Ectodermal cell (in vitro differentiated cells): ENCODE results near the gene FHOD3.

Source experiments
- H3K27ac ChIP-seq: 2 replicates; pipeline ENCODE4 v1.7.0; 2013; ENCODE audit warnings: mild to moderate bottlenecking, low read depth, low read length; ENCODE audit not compliant: insufficient read depth, poor library complexity, severe bottlenecking
- H3K27me3 ChIP-seq: 2 replicates; pipeline ENCODE4 v1.7.0; 2013; ENCODE audit warnings: mild to moderate bottlenecking, low read length; ENCODE audit not compliant: insufficient read depth, control insufficient read depth, poor library complexity, severe bottlenecking
- H3K36me3 ChIP-seq: one replicate; pipeline ENCODE4 v1.7.0; 2013; ENCODE audit warnings: low read length; ENCODE audit not compliant: control insufficient read depth, insufficient read depth
- H3K4me1 ChIP-seq: one replicate; pipeline ENCODE4 v1.7.0; 2013; ENCODE audit warnings: low read length; ENCODE audit not compliant: control insufficient read depth, insufficient read depth
- H3K4me3 ChIP-seq: 2 replicates; pipeline ENCODE4 v1.7.0; 2013; ENCODE audit warnings: low read depth, low read length, control low read depth; ENCODE audit not compliant: insufficient read depth
- H3K9me3 ChIP-seq: 2 replicates; pipeline ENCODE4 v1.7.0; 2013; ENCODE audit warnings: mild to moderate bottlenecking, low read length, moderate library complexity; ENCODE audit not compliant: control insufficient read depth
- WGBS, 2 experiments: methylation state at CpG; one replicate each; pipeline ENCODE4 v1.1.7; 2013; ENCODE audit warnings: missing lambda C conversion rate in 2 of 2; 5-methylcytosine and 5-hydroxymethylcytosine counted together

Gene FHOD3

GRCh38 chr18:36590621-36591580, 293.4 kb downstream of the FHOD3 start:
- WGBS, 2 experiments: 84 to 85% methylated on average over 13 of the region's 13 CpGs

GRCh38 chr18:36592282-36592681, 294.8 kb downstream of the FHOD3 start:
- H3K4me1 ChIP-seq: peaks cover 10% of the 10 kb centered on the region
- no peaks in the 10 kb centered on the region for H3K36me3 ChIP-seq
- no peak overlapping the region for H3K4me3 ChIP-seq
- H3K9me3 ChIP-seq: no peaks in the 10 kb centered on the region
- no peaks in the 10 kb centered on the region for H3K27me3 ChIP-seq
- no peak overlapping the region for H3K27ac ChIP-seq
- WGBS, 2 experiments: 94 to 97% methylated on average over 5 of the region's 5 CpGs

More at GRCh38 chr18:36590621-36591580, 293.4 kb downstream of the FHOD3 start:
- Histone ChIP-seq H3K27me3 (no peaks in the 10 kb centered on the region), H3K9me3 (no peaks in the 10 kb centered on the region), H3K36me3 (no peaks in the 10 kb centered on the region), H3K27ac (no peak overlapping the region), H3K4me1 (peaks cover 10% of the 10 kb centered on the region), H3K4me3 (no peak overlapping the region)

DNA sequence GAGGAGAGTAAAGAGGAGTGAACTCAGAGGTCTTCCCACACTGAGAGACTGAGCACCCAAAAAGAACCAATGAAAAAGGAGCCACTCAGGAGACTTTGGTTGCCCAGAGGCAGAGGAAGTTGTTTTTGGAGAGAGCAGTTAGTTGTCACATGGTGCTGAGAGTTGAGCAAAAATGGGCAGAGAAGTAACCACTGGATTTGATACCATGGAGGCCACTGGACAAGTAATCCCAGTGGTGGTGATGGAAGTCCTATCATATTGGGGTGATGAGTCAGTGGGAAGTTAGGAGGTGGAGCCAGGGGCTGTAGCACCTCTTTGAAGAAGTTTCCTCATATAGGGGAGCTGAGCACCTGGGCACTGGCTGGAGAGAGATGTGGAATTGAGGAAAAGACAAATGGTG, 295.5 kb downstream of the FHOD3 start:
- Histone ChIP-seq H3K36me3 (no peaks in the 10 kb centered on the region), H3K27ac (no peak overlapping the region), H3K27me3 (no peaks in the 10 kb centered on the region), H3K9me3 (no peaks in the 10 kb centered on the region), H3K4me3 (no peak overlapping the region), H3K4me1 (peaks cover 10% of the 10 kb centered on the region)

DNA sequence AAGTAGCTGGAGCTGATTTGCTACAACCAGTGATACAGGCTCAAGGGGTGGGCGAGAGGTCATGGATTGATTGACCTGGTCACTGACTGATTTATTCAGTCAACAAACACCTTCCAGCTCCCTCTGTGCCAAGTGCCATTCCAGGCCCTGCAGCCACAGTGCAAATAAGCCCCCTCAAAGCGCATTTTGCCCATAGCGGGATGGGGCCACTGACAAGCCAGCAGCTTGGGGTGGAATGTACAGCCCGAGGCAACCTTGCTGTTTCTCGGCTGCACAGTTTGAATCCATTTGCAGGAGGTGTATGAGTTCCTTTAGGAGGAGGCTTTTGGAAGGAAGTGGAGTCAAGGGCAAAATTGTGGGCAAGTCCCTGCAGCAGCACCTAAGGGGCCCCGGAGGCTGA, 296.1 kb downstream of the FHOD3 start:
- Histone ChIP-seq H3K27me3 (no peaks in the 10 kb centered on the region), H3K36me3 (no peaks in the 10 kb centered on the region)
- 95 to 96% methylated on average over 6 of the region's 6 CpGs for WGBS, 2 experiments

DNA sequence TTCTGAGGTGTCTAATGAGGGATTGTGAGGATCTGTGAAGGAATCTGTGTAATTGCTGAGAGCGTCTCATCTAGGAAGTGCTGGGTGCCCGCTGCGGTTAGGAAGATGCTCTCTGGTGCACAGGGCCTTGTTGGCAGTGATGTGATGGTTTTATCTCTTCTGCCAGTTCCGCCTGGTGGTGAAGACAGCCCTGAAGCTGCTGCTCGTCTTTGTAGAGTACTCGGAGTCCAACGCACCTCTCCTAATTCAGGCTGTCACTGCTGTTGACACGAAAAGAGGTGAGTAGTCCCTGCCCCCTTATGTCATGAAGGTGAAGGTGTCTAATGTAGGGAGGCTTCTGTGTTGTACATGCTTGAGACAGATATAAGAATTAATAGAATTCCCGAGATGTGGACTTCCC, 297.1 kb downstream of the FHOD3 start:
- peaks cover 6% of the 10 kb centered on the region for H3K4me1 ChIP-seq
- H3K9me3 ChIP-seq: no peaks in the 10 kb centered on the region
- no peaks in the 10 kb centered on the region for H3K27me3 ChIP-seq
- H3K36me3 ChIP-seq: no peaks in the 10 kb centered on the region
- H3K4me3 ChIP-seq: no peak overlapping the region
- 95% methylated on average over 9 of the region's 9 CpGs for WGBS, 2 experiments
- H3K27ac ChIP-seq: no peak overlapping the region

More for the DNA sequence above, 296.1 kb downstream of the FHOD3 start:
- Histone ChIP-seq H3K4me1 (peaks cover 10% of the 10 kb centered on the region), H3K9me3 (no peaks in the 10 kb centered on the region), H3K4me3 (no peak overlapping the region), H3K27ac (no peak overlapping the region)

GRCh38 chr18:36595046-36595817, 297.7 kb downstream of the FHOD3 start:
- Histone ChIP-seq H3K4me3 (no peak overlapping the region), H3K27ac (no peak overlapping the region), H3K27me3 (no peaks in the 10 kb centered on the region), H3K4me1 (peaks cover 5% of the 10 kb centered on the region), H3K36me3 (no peaks in the 10 kb centered on the region), H3K9me3 (no peaks in the 10 kb centered on the region)
- 94 to 96% methylated on average over 10 of the region's 10 CpGs for WGBS, 2 experiments

DNA sequence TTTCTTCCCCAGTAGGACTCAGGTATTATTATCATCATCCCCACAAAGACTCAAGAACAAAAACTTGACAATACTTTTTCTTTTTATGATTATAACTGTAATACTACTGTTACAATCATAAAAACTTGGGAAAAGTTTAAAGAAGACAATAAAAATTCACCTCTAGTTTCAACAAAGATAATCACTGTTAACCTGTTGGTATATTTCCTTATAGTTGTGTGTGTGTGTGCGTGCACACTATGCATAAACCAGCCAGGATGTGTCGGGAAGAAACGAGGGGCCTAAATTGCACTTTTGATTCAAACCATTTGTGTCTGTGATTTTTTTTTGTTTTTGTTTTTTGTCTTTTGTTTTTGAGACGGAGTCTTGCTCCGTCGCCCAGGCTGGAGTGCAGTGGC, 298.3 kb downstream of the FHOD3 start:
- no peak overlapping the region for H3K4me3 ChIP-seq
- no peaks in the 10 kb centered on the region for H3K36me3 ChIP-seq
- WGBS, 2 experiments: 96 to 97% methylated on average over 6 of the region's 6 CpGs
- no peaks in the 10 kb centered on the region for H3K27me3 ChIP-seq
- no peaks in the 10 kb centered on the region for H3K9me3 ChIP-seq
- peaks cover 2% of the 10 kb centered on the region for H3K4me1 ChIP-seq
- H3K27ac ChIP-seq: no peak overlapping the region

GRCh38 chr18:36597636-36598035, 300.1 kb downstream of the FHOD3 start:
- WGBS, 2 experiments: 92 to 98% methylated on average over 3 of the region's 4 CpGs
- Histone ChIP-seq H3K27ac (no peak overlapping the region), H3K36me3 (peaks cover 3% of the 10 kb centered on the region)

GRCh38 chr18:36600548-36600947, 303.0 kb downstream of the FHOD3 start:
- no peaks in the 10 kb centered on the region for H3K27me3 ChIP-seq
- H3K4me1 ChIP-seq: no peaks in the 10 kb centered on the region
- H3K4me3 ChIP-seq: no peak overlapping the region
- peak overlapping the region; percentile 11 for H3K27ac ChIP-seq
- no peaks in the 10 kb centered on the region for H3K9me3 ChIP-seq
- H3K36me3 ChIP-seq: peaks cover 6% of the 10 kb centered on the region
- WGBS, 2 experiments: 94 to 96% methylated on average over 3 of the region's 3 CpGs

More at GRCh38 chr18:36597636-36598035, 300.1 kb downstream of the FHOD3 start:
- Histone ChIP-seq H3K9me3 (no peaks in the 10 kb centered on the region), H3K4me1 (no peaks in the 10 kb centered on the region), H3K4me3 (no peak overlapping the region), H3K27me3 (no peaks in the 10 kb centered on the region)

GRCh38 chr18:36601316-36601715, 303.8 kb downstream of the FHOD3 start:
- H3K4me1 ChIP-seq: no peaks in the 10 kb centered on the region
- H3K9me3 ChIP-seq: no peaks in the 10 kb centered on the region
- H3K36me3 ChIP-seq: peaks cover 6% of the 10 kb centered on the region
- 83 to 86% methylated on average over 1 of the region's 1 CpG for whole genome bisulfite sequencing, 2 experiments
- H3K4me3 ChIP-seq: no peak overlapping the region
- no peak overlapping the region for H3K27ac ChIP-seq
- no peaks in the 10 kb centered on the region for H3K27me3 ChIP-seq
